Measurements from ENCODE around the gene RNGTT. TPM values are rescaled to one million over a fixed set of nuclear protein-coding genes. Genes with fewer than 3 reads are reported as not detected.

RNGTT gene
- total RNA-seq, 1 donor from 2014 or later, result 17.4 TPM

DNA sequence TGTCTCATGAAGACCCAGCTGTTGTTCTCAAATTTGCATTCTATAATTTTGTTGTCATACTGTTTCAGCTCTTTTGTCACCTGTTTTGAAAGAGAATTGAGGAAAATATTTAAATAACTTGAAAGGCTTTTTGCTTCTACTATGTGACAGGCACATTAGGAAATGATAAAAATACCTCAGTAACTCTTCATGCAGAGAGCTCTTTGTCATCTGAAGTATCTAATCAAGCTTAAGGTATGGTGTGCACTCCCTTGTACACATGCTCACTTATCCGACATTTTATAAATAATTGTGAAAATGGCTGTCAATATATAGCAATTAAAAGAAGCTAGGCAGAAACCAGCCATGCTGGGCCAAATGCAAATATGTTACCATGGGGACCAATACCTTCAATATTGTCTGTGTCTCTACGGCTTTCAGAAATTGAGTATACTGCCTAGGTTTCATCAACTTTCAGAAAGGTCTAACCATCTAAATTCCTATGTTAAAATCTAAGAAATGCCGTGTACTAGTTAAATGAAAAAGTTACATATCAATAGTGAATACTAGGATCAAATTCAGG is 349.0 kb downstream of the RNGTT start:
- no peak for DNase-seq (ENCODE audit: low read depth)

DNA sequence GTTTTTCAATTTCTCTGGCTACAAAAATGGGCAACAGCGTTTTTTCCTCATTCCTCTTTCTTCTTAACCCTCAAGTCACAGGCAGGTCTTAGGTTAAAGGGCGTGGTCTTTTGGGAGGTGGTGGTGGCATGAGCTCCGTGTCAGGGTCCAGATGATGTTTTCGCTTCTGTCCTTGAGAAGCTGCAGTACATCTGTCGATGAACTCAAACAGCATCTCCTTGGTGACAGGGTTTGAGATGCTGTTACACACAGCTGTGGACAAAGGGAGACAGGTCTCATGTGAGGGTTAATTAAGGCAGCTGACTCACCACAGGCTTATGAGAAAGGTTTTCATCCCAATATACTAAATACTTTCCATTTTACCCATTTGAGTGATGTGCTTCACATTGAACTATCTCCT is 350.8 kb downstream of the RNGTT start:
- DNase-seq (ENCODE audit: low read depth), result peak; percentile 20

DNA sequence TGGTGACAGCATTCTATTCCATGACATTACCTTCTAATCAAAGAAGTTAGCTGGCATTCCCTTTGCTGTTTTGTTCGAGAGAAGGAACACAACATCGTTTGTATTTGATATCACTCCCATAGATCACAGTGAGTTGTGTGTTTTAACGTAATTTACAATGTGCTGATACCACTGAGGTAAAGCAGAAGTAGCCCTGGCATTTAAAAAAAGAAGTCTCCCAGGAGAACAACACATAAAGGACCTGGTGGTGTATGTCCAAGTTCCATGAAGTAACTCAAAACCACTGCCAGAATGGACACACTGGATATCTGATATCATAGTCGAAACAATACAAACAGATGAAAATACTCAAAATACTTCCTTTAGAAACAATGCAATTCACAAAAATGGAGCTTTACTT is 351.7 kb downstream of the RNGTT start:
- DNase-seq (ENCODE audit: low read depth), result no peak

DNA sequence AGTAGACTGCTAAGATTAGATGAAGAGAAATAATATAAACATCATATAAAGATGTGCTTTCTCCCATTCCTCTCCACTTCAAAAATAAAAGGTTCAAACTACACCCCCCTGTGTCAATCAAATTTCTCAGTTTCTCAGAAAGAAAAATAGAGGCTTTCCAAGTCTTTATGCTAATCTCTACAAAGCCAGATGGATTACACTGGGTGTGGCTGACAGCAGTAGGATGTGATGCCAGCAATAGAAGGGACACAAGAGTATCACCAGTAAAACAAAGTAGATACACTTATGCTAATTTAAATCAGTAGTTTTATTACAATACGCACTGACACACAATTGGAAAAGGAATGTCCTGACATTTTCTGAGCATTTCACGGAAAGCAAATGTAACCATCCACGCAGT is 353.4 kb downstream of the RNGTT start:
- DNase-seq (ENCODE audit: low read depth), result no peak

DNA sequence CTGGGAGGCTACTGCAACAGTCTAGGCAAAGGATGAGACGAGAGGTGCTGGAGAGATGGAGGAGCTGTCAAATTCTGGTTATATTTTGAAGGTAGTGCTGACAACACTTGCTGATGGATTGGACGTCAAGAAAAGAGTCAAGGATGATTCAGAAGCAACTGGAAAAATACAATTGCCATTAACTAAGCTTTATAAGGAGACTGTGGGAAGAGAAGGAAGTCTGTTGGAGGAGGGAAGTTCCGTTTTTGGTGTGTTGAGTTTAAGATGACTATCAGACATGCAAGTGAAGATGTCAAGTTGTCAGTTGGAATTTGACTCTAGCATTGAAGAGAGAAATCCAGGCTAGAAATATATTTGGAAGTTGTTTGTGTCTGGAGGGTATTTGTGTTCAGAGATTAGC is 358.1 kb downstream of the RNGTT start:
- no peak for DNase-seq (ENCODE audit: low read depth)

DNA sequence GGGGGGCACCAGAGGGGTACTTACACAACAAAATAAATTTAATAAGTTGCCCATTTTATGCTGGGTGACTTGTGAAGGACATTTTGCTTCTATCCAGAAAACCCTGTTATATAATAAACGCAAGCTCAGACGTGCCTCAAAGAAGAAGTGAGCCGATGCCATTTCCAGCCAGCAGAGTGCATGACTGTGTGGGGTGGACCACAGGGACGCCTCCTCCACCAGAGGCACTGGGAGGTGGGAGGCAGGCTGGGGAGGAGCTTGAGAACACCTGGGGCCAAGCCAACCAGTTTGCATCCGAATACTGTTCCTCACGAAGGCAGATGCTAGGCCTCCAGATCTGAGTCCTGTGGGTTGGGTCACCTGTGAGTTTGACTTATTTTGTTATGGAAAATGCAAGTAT is 363.8 kb downstream of the RNGTT start:
- no peak for DNase-seq (ENCODE audit: low read depth)

DNA sequence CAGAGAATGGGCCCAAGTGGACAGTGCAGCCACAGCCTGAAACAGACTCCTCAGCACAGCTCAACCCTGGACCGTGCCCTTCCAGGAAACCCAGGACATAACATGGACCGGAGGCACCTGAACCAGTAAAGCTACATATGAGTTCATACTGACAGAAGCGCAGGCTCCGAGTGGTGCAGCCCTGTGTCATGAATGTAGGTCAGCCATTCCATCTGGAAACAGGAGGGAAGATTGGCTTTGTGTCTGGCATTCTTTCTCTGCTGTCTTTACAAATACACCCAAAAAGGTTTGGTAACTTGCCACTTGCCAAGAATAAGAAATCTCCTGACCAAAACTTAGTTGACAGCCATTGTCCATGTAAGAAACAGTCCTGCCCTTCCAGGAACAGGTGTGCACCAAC is 366.6 kb downstream of the RNGTT start:
- DNase-seq (ENCODE audit: low read depth), result no peak

DNA sequence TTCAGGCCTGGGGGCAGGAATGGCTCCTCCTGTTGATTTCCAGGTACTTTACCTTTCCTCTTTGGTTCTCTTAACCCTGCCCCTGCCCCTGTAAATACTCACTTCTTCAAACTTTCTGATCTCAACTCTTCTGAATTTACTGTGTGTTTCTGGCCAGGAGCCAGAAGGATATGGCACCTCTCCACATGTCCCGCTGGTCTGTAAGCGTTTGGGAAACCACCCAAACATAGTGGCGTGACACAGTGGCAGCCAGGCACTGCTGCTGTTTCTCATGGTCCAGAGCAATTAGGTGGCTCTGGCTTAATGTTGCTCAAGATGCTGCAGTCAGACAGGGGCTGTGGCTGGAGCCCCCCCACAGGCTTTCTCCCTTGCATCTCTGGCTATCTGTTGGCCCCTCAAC is 374.5 kb downstream of the RNGTT start:
- DNase-seq (ENCODE audit: low read depth), result no peak

DNA sequence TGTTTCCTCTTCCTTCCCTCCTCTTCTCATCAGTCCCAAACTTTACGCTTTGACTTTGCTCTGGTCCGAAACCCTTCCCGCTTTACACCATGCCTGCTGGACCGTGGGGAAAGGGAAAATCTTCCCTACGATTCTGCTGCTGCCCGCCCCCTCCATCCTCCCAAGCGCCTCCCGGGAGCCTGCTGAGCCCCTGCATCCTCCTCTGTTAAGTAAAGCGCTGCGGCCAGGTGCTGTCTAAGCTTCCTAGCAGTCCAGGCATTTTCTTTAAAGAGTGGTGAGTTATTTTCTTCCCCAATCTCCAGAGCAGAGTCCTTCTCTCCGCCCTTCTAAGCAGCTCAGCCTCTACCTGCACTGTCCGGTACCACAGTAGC is 376.3 kb downstream of the RNGTT start:
- DNase-seq (ENCODE audit: low read depth), result no peak

DNA sequence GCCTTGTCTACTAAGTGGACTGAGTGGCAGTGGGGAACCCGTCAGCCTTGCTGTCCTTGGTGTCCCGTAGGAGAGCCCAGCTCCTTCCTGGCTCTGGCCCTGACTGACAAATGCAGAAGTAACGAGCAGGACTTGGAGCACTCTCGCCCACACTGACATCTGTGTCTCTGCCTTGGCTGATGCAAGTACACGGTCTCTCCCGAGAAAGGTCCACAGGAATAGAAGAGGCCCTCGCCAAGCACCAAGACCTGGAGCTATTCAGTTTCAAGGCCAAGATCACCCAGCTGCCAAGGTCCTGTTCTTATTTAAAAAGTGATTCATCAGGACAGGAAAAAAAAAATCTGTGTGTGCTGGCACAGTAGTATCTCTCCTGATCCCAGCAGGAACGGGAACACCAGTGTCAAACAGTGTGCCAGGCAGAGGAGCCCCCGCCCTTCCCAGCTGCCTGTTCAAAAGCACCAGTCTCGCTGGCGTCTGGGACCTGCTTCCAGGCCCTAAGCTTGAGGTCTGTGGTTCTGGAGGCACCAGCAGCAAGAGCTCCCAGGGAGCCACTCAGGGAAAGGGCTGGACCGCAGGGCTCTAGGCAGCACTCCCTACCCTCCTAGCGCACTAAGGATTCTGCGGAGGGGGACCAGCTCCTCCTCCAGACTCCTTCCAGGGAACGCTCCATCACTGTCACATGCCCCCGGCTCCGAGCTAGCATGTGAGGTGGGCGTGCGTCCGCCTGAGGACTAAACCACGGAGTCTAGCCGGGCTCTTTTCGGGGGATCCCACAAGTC is 376.9 kb downstream of the RNGTT start:
- DNase-seq (ENCODE audit: low read depth), result peak; percentile 55

DNA sequence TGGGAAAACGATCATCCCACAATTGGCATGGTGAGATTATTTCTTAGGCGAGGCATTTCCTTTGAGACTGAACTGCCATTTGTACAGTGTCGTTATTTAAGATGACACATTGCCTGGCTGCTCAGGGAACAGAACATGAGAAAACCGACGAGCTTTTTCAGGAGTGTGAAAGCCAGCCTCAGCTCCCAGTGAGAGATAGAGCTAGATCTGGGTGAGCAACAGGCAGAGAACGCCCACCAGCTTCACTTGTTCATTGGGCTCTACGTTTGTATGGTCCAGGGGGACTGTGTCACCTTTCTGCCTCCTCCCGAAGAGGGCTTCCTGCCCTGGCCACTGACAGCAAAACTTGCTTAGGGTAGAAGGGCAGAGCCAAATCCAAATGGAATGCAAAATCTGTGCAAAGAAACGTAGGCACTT is 378.1 kb downstream of the RNGTT start:
- DNase-seq (ENCODE audit: low read depth), result no peak

DNA sequence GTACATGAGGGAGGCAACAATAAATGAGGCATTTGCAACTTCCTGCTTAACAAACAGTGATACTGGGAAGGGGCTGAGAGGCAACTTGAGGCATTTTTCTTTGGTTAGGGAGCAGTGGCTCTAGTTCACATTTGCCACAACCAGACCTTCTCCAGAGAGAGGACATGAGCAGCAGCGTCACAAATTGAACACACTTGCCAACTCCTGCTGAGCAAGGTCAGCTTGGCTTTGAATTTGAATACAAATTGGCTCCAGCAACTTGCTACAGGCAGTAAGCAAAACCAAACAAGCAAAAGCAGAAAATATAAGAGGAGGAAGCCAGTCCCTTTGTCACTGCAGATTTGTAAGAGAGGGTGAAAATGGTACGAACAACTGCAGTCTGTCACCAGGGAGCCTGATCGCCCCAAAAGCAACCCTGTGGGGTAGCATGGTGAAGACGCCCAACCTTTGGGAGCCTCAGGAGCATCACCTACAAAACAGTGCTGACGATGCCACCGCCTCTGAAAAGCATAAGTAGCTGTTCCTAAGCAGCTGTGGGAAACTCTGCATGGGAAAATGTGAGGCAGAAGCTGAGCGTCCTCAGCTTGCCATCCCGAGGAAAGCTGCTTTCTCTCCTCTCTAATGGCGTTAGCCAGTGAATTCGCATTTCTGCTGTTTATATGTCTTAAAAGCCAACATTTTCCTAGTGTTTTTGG is 378.7 kb downstream of the RNGTT start:
- DNase-seq (ENCODE audit: low read depth), result no peak

DNA sequence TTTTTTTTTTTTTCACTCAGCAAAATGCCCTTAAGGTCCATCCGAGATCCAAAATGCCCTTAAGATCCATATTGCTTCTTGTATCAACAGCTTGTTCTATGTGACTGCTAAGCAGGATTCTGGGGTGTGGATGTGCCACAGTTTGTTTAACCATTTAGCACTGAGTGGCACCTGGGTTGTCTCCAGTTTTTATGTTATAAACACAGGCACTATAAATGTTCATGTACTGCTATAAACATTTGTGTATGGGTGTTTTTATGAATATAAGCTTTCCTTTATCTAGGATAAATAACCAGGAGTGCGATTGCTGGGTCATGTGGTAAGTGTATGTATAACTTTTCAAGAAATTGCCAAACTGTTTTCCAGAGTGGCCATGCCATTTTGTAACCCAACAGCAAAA is 386.0 kb downstream of the RNGTT start:
- no peak for DNase-seq (ENCODE audit: low read depth)

DNA sequence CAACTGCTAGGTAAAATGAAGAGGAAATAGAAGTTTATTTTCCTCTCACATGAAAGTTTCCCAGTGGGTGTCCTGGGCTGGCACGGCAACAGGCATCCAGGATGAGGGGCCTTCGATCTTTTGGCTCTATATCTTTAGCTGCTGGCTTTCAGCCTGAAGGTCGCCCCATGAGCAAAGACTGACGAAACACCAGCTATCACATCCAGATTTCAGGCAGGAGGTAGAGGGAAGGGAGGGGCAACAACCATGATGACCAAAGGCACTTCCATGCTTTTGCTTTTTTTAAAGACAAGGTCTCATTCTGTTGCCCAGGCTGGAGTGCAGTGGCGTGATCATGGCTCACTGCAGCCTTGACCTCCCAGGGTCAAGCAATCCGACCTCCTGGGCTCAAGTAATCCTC is 387.9 kb downstream of the RNGTT start:
- no peak for DNase-seq (ENCODE audit: low read depth)

DNA sequence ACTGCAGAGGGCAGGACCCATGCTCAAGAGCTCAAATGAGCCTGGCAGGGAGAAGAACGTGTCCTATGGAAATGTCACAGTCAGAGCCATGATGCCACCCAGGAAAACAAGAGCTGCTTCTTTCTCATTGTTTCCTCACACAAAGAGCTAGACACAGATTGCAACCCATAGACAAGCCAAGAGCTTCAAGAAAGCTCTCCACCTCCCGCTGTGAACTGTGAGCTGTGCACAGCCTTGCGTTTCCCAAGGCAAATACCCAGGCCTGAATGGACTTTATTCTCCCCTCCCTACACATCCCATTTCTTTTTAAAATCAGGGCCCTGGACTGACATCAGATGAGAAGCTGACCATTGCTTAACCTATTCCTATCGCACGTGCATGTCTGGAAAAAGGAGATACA is 388.8 kb downstream of the RNGTT start:
- DNase-seq (ENCODE audit: low read depth), result no peak

DNA sequence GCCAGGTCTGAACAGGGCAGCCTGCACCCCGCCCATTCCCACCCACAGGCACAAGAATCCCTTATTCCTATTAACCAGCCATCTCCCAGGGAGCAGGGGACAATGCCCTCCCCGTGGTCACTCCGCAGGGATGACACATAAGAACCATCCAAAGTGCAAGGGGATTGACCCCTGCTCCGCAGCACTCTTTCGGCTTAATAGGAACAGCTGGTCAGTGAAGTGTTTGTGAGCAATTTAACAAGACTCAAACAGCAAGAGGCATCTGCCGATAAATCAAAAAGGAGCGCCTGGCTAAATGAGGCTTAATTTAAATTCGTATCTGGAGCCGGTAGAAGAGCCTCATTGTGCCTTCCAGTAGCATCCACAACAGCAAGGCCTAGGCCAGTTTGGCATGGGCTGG is 389.4 kb downstream of the RNGTT start:
- DNase-seq (ENCODE audit: low read depth), result no peak

DNA sequence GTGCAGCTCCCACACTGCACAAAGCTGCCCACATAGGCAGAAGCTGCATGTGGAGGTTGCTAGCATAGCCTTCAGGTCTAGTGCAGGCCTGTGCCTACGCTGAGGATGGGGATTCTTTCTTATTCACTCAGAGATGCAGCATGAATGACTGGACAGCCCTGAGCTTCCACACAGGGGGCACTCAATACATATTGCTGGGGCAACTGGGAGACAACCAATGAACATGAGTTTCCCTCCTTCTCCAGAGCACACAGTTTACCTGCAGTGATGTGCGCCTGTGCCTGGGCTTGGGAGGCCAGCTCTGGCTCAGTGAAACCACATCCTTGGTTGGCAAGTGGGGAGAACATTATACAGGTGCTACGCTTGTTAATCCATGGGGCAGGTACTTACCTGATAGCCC is 389.9 kb downstream of the RNGTT start:
- no peak for DNase-seq (ENCODE audit: low read depth)

DNA sequence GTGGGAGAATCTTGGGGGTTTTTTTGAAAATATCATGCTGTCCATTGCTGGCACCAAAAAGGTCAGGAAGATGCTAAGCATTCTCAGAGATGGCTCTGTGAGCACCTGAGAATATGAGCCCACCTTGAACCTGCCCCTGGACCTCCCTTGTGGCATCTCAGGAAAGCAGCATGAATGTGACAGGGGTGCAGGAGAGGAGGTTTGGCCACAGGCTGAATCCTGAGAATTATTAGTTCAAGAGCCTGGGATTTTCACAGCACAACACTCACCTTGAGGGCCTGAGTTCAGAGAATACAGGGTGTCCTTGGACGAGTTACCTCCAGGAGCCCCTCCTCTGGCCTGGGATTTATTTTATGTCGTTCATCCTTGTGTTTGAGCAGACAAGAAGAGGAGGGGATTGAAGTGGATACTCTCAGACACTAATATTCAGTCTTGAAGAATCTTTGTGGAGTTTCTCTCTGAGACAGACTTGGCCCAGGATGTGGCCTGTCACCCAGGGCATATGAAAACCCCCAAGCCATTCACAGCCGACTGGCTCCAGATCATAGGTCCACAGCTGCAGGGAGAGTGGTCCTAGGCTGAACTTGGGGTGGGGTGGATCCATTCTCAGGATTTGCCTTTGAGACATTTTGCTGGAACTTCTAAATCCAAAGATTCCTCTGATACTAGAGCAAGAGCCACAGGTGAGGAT is 390.8 kb downstream of the RNGTT start:
- DNase-seq (ENCODE audit: low read depth), result no peak

DNA sequence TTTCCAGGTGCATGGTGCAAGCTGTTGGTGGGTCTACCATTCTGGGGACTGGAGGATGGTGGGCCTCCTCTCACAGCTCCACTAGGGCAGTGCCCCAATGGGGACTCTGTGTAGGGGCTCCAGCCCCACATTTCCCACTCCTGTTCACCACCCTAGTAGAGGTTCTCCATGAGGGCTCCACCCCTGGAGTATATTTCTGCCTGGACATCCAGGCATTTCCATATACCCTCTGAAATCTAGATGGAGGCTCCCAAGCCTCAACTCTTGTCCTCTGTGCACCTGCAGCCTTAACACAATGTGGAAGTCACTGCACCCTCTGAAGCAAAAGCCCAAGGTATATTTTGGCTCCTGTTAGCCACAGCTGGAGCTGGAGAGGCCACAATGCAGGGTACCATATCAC is 393.5 kb downstream of the RNGTT start:
- no peak for DNase-seq (ENCODE audit: low read depth)

DNA sequence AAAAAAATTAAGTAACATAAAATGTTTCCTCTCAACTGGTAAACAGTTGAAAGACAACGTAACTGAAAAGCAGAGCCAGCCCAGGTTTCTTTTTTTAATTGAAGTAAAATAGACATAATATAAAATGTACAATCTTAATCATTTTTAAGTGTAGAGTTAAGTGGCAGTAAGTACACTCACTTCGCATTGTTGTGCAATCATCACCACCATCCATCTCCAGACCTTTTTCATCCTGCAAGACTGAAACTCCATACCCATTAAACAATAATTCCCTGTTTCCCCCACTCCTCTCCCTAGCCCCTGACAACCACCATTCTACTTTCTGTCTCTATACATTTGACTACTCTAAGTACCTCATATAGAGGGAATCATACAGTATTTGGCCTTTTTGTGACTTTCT is 395.7 kb downstream of the RNGTT start:
- no peak for DNase-seq (ENCODE audit: low read depth)

DNA sequence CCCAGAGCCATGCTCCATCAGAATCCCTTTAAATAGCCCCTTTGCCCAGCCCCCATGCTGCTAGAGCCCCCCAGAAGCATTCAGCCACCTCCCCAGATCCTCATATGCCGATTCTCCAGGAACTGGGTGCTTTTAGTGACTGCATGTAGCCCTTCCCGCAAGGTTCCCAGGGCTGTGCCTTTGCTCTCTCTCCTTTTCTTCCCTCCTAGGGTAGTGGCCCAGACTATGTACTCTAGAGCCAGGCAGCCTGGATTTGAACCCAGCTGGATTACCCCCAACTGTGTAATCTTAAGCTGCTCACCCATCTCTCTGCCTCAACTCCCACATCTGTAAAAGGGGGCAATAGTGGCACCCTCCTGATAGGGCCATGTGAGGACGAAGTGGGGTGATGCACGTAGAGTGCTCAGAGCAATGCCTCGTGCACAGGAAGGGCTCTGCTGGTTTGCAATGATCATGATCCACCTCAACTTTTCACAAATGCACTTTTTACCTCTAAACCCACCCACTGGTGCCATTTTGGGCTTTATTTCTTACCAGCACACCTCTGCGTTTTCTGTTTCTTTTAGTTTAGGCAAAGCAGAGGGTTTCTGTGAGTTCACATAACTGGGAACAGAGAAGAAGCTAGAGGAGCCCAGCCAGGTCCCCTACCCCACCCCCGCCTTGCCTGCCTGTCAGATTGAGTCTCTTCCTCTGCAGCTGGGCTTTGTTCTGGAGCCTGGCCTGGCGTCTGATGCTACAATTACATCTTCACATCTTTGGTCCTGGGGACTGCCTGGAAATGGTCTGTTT is 396.5 kb downstream of the RNGTT start:
- DNase-seq (ENCODE audit: low read depth), result no peak

Measured in myocyte (in vitro differentiated cells).